AG04449 (cell line): ENCODE results near the gene RLBP1.

Source experiments
- CTCF ChIA-PET: fragments of 350-600 bp; formaldehyde crosslinking; extraction: SDS; loops from one replicate; lab custom pipeline; 2021; ENCODE audit warnings: antibody characterized with exemption; lab: Yijun Ruan, JAX
- POLR2A ChIA-PET: fragments of 400-600, 350-600 bp; formaldehyde crosslinking; extraction: SDS; loops from one replicate; lab custom pipeline; 2020; ENCODE audit warnings: antibody characterized with exemption, inconsistent platforms; lab: Yijun Ruan, JAX
- DNase-seq: peaks from one replicate; pipeline ENCODE4 v3.0.0-alpha.2; 2010; ENCODE audit warnings: low read depth, low spot score
- H3K4me3 ChIP-seq: 2 replicates; pipeline ENCODE4 v1.5.1; 2011; ENCODE audit warnings: low read depth, mild to moderate bottlenecking, control low read depth, low read length
- TF ChIP-seq, protein P1 (sequence below): IDR thresholded peaks from one replicate; pipeline ENCODE4 v1.5.1; 2011; ENCODE audit warnings: mild to moderate bottlenecking, moderate library complexity, low read length, control low read depth, inconsistent platforms; ENCODE audit not compliant: insufficient read depth; ENCODE audit errors: missing control alignments

The RLBP1 gene

DNA sequence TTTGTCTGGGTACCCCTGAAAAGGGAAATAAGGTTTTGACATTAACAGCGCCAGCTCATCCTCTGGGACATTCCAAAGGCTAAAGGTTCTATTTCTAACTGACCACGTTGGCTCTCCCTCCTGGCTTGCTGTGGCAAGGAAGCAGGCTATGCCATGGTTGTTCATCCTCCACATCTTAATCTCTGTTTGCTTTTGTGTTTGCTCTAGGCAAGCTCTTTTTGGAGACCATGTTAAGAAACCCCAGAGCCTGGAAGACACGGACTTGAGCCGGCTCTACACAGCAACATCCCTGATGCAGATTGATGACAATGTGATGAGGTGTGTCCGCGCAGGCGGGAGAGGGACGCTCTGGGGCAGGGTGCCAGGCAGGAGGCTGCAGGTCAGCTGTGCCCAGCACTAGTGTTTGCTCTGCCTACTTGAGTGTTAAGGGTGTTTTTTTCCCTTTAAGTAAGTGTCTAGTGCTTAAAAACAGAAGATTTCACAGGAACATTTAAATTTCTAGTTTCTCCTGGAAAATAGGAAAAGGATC, 33.3 kb downstream of the RLBP1 start:
- TF ChIP-seq, protein P1, sequence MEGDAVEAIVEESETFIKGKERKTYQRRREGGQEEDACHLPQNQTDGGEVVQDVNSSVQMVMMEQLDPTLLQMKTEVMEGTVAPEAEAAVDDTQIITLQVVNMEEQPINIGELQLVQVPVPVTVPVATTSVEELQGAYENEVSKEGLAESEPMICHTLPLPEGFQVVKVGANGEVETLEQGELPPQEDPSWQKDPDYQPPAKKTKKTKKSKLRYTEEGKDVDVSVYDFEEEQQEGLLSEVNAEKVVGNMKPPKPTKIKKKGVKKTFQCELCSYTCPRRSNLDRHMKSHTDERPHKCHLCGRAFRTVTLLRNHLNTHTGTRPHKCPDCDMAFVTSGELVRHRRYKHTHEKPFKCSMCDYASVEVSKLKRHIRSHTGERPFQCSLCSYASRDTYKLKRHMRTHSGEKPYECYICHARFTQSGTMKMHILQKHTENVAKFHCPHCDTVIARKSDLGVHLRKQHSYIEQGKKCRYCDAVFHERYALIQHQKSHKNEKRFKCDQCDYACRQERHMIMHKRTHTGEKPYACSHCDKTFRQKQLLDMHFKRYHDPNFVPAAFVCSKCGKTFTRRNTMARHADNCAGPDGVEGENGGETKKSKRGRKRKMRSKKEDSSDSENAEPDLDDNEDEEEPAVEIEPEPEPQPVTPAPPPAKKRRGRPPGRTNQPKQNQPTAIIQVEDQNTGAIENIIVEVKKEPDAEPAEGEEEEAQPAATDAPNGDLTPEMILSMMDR = no peak
- H3K4me3 ChIP-seq = no peak overlapping the region
- DNase-seq = no peak
- ChIA-PET CTCF (interaction anchor here (1.1 to 6.2 kb wide), 7 partner anchors 10 to 131 kb away, joined by 3 to 37 read pairs (median 5); no protein-coding TSS in a partner anchor), POLR2A (no interaction called here)

DNA sequence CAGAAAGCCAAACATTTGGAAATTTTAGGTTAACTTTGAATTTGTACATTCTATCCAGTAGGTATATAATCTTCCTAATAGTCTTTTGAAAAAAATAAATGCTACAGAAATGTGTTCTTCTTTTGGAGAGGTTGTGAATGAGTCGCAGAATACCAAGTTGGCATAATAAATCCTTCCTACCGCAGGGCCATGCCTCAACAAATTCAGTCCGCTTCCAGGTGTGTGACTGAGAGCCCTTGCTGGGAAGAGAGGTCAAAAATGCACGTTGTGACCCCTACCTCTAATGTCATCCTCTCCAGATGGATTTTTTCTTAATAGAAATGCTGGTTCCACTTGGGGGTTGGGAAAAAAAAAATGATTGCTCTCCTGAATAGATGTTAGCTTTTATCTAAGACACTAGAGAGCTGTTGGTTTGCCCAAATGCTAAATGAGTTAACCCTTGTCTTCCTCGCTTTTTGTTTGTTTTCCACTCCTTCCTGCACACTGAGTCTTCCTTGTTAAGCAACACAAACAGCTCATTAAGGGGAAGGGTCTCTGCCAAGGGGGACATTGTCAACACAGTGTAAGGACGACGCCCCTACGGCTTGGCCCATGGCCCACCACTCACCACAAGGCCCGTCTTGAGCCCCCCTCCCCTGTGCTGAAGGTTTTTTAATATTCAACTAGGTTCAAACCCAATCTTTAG, 33.9 kb downstream of the RLBP1 start:
- H3K4me3 ChIP-seq = no peak overlapping the region
- CTCF ChIA-PET = interaction anchor here (1.1 to 6.2 kb wide), 7 partner anchors 9 to 130 kb away, joined by 3 to 37 read pairs (median 5); no protein-coding TSS in a partner anchor
- POLR2A ChIA-PET = no interaction called here
- TF ChIP-seq, protein P1 = no peak
- DNase-seq = no peak

DNA sequence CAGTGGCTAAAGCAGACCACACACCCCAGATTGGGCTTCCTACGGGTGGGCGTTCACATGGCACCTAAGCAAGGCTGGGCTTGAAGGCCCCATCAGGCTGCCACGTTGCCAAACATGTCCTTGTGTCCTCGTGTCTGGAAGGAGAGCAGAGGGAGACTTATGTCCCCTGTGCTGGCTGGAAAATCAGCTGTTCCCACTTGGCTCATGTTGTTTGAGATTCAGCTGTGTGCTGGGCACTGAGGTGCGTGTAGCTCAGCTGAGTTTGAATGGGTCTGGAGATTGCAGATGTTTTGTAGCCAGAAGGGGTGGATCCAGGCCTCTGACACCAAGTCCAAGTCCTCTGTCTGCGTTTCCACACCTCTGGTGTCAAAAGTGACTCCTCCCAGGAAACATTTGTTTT, 34.6 kb downstream of the RLBP1 start:
- no peak for DNase-seq
- POLR2A ChIA-PET = no interaction called here
- CTCF ChIA-PET = interaction anchor here (1.5 to 6.2 kb wide), 3 partner anchors 8 to 129 kb away, joined by 3 to 37 read pairs (median 32); no protein-coding TSS in a partner anchor
- TF ChIP-seq, protein P1 = no peak
- no peak overlapping the region for H3K4me3 ChIP-seq

DNA sequence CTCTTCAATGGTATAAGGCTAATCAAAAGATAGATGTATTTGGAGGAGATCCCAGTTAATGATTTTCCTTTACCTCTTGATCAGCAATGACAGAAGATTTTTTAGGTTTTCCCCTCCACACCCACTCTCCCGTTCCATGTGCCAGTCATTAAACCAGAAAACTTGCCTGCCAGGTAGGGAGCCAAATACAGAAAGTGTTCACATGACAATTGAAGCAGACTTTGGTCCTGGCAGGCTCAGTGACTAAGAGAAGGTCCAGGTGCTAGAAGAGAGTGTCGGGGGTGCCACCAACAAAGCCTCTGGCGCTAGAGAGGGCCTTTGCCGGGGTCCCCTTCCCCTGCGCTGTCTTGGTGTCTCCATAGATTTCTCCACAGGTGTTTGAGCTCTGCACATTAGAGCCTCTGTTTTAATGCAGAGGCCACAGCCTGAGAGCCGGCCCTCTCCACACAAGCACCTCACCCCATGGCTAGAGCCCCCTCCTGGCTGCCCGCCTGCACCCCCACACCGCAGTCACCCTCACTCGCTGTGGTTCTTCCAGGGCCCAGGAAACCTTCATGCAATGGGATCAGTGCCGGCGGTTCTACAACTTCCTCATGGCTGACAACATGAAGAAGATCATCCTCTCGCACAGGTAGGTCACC, 36.4 kb downstream of the RLBP1 start:
- CTCF ChIA-PET = interaction anchor here (1.0 to 6.2 kb wide), 4 partner anchors 7 to 127 kb away, joined by 3 to 37 read pairs (median 5); no protein-coding TSS in a partner anchor
- DNase-seq = no peak
- POLR2A ChIA-PET = no interaction called here
- H3K4me3 ChIP-seq = no peak overlapping the region
- TF ChIP-seq, protein P1 = no peak

DNA sequence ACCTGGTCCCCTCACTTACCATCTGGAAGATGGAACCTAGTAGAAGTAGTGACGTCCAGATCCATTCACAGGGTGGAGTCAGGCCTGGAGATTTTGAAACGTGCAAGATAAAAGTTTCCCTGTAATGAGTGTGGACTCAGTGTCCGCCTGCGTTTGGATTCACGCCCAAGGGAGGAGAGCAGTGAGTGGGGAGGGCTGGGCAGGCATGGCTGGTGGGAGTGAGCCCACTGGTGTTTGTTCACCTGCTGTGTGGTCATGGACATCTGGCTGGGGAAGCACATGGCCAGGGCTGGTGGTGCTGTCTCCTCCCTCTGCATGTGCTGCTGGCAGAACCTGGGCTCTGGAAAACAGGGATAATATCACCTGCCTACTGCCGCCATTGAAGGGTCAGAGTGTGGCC, 37.0 kb downstream of the RLBP1 start:
- CTCF ChIA-PET = no interaction called here
- DNase-seq = no peak
- TF ChIP-seq, protein P1 = no peak
- no peak overlapping the region for H3K4me3 ChIP-seq
- POLR2A ChIA-PET = no interaction called here
